ENCODE data around the gene GTPBP3. TPM values are rescaled to one million over a fixed set of nuclear protein-coding genes. Genes with fewer than 3 reads are reported as not detected.

Gene GTPBP3
- total and polyA plus RNA-seq, 2 of the 8 experiments (the other 6 are each of a cell fraction or from before 2014, with no cell fraction given), result 30.4 to 56.0 TPM

GRCh38 chr19:17320435-17320834, 16.9 kb upstream of the GTPBP3 start:
- Histone ChIP-seq H2AFZ (ENCODE audit: low read length) (no peak overlapping the region), H3K79me2 (ENCODE audit: control insufficient read depth in 1 of 2, insufficient read depth in 2 of 2, low read length in 2 of 2) (no peaks in the 10 kb centered on the region), H3K14ac (ENCODE audit: insufficient read length) (no peak overlapping the region), H3K4me1 (replicated peaks in 1 of 4; ENCODE audit: control insufficient read depth in 3 of 4, insufficient read depth in 4 of 4, low read length in 3 of 4) (no peaks in the 10 kb centered on the region; a peak in 1 of 7 replicates), H2BK12ac (ENCODE audit: low read depth, low read length) (no peak overlapping the region), H4K20me1 (replicated peaks in 1 of 2; ENCODE audit: control insufficient read depth in 1 of 2, insufficient read depth in 2 of 2, low read length in 2 of 2) (peaks cover 0 to 3% of the 10 kb centered on the region in 2 experiments), H3K23me2 (ENCODE audit: low read depth, low read length) (no peaks in the 10 kb centered on the region), H2BK15ac (ENCODE audit: low read length) (no peak overlapping the region), H3K23ac (ENCODE audit: insufficient read length) (no peak overlapping the region), H2BK5ac (ENCODE audit: low read depth, low read length) (no peak overlapping the region), H2BK20ac (ENCODE audit: low read length) (no peak overlapping the region), H3K9me3 (ENCODE audit: insufficient read depth in 2 of 2, low read depth in 1 of 2, low read length in 1 of 2) (no peaks in the 10 kb centered on the region), H3K9ac (replicated peaks in 1 of 4; ENCODE audit: extremely low read depth in 1 of 4, low read depth in 3 of 4, low read length in 3 of 4) (no peak overlapping the region), H4K91ac (replicated peaks; ENCODE audit: insufficient read length, low read length) (no peak overlapping the region), H3K79me1 (ENCODE audit: low read depth, low read length) (no peaks in the 10 kb centered on the region; the same call in 1 of the 2 replicates), H3K4me2 (ENCODE audit: insufficient read depth in 1 of 2, low read depth in 2 of 2, low read length in 2 of 2) (no peak overlapping the region), H3K4me3 (ENCODE audit: extremely low read depth in 1 of 4, insufficient read depth in 2 of 4, low read depth in 3 of 4, low read length in 4 of 4) (no peak overlapping the region), H4K5ac (ENCODE audit: insufficient read length, low read depth, low read length) (no peak overlapping the region), H2AK5ac (ENCODE audit: low read depth, low read length) (no peak overlapping the region), H3K27ac (ENCODE audit: low read depth, low read length) (no peak overlapping the region), H2BK120ac (replicated peaks; ENCODE audit: low read depth, low read length) (no peak overlapping the region), H3K56ac (replicated peaks; ENCODE audit: insufficient read length, low read depth, low read length) (no peak overlapping the region), H3K18ac (ENCODE audit: extremely low read depth, low read length) (no peak overlapping the region), H3K36me3 (ENCODE audit: control insufficient read depth in 2 of 4, insufficient read depth in 4 of 4, low read length in 3 of 4) (peaks cover 2 to 38% (median 18%) of the 10 kb centered on the region in 4 experiments; a peak in 5 of 8 replicates), H4K8ac (ENCODE audit: extremely low read depth, insufficient read depth, low read length) (no peak overlapping the region), H3K27me3 (replicated peaks in 1 of 4; ENCODE audit: control insufficient read depth in 3 of 4, extremely low read depth in 1 of 4, insufficient read depth in 3 of 4, low read length in 3 of 4) (no peaks in the 10 kb centered on the region), H3K4ac (replicated peaks; ENCODE audit: insufficient read length, low read depth, low read length) (no peak overlapping the region)
- CTCF ChIA-PET (ENCODE audit: partially characterized antibody), result interaction anchor here (0.6 to 1.1 kb wide), 3 partner anchors 13 to 66 kb away, joined by 3 to 4 read pairs (median 3); no protein-coding TSS in a partner anchor
- 86% methylated on average over 11 of the region's 11 CpGs; no CpG with 5 or more reads in 1 of the 2 experiments for WGBS, 2 experiments (ENCODE audit: extremely low coverage in 1 of 2, insufficient coverage in 1 of 2, insufficient read length in 1 of 2, insufficient replicate concordance in 2 of 2, low coverage in 1 of 2, low lambda C conversion rate in 2 of 2, missing lambda C conversion rate in 1 of 2)
- FAIRE-seq (no peak), DNase-seq (ENCODE audit: low read depth in 1 of 2, low spot score in 2 of 2) (no peak)
- POLR2A ChIA-PET (ENCODE audit: partially characterized antibody), result interaction anchor here (0.9 to 17.1 kb wide), 5 partner anchors 10 to 84 kb away, joined by 4 to 329 read pairs (median 5); partner anchors contain the start of genes ABHD8, ANO8, DDA1 and GTPBP3
- TF ChIP-seq EP300 (IDR thresholded peaks at IDR 0.05; ENCODE audit: borderline replicate concordance in 1 of 2, low read depth in 2 of 2, low read length in 2 of 2) (no peak), SIX5 (IDR thresholded peaks at IDR 0.05; ENCODE audit: low read depth, low read length) (no peak), CREB1 (IDR thresholded peaks at IDR 0.05) (no peak), TAF1 (IDR thresholded peaks at IDR 0.05; ENCODE audit: low read depth, low read length) (no peak), MAX (IDR thresholded peaks at IDR 0.05) (no peak), EZH2 (IDR thresholded peaks at IDR 0.05; ENCODE audit: low read depth, low read length, severe bottlenecking) (no peak), MAFK (IDR thresholded peaks at IDR 0.05; ENCODE audit: low read depth, low read length) (no peak), JUND (IDR thresholded peaks at IDR 0.05; ENCODE audit: low read length) (no peak), TAF7 (optimal IDR thresholded peaks at IDR 0.05; ENCODE audit: borderline replicate concordance, low read depth, low read length) (no peak), RXRA (IDR thresholded peaks at IDR 0.05; ENCODE audit: insufficient read depth, low read depth, low read length) (no peak), ZNF274 (IDR thresholded peaks at IDR 0.05; ENCODE audit: borderline replicate concordance, extremely low read depth, low read length) (no peak)
